Astrocyte (in vitro differentiated cells and primary cell): ENCODE results near the gene CTIF.

Source experiments
- EZH2 ChIP-seq: IDR thresholded peaks from 2 replicates; pipeline ENCODE4 v1.6.1; 2012; ENCODE audit warnings: mild to moderate bottlenecking, low read length, inconsistent platforms; ENCODE audit not compliant: insufficient read depth
- TF ChIP-seq, protein P1 (sequence below): IDR thresholded peaks from 2 replicates; pipeline ENCODE4 v1.5.1; 2011; ENCODE audit warnings: low read depth, mild to moderate bottlenecking, inconsistent platforms, low read length, moderate library complexity; ENCODE audit not compliant: insufficient read depth

DNA sequence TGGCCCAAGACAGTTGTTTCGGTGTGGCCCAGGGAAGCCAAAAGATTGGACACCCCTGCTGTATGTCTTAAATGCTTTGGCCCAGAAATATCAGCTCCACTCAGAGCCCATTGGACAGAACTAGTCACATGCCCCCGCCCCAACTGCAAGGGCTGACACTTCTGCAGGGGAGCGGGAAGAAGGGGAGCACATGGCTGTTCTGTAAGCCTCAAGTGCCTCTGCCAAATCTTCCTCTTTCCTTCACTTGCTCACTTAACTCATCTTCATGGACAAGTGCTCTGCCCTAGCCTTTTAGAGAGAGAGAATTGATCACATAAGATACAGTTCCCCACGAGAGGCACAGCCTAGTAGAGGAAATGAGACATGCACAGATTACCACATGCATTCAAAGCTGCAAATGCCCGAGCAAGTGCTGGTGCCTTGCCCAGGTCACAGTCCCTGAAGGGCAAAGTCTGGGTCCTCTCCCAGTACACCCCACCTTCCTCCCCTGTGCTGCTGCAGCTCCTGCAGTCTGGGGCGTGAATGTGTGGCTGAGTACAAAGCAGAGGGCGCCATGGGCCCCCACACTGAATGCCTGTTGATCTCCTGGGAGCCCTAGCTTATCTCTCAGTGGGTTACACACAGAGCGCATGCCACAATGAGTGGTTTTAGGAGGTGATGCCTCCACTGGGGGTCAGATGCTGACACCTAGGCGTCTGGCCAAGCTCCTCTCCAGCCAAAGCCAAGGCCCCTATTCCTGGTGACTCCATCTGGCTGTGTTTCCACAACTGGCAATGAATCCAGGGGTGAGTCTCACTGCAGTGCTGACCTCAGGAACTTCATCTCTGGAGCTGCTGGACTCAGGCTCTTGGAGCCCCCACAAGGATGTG, 135.3 kb downstream of the CTIF start:
- TF ChIP-seq, protein P1, sequence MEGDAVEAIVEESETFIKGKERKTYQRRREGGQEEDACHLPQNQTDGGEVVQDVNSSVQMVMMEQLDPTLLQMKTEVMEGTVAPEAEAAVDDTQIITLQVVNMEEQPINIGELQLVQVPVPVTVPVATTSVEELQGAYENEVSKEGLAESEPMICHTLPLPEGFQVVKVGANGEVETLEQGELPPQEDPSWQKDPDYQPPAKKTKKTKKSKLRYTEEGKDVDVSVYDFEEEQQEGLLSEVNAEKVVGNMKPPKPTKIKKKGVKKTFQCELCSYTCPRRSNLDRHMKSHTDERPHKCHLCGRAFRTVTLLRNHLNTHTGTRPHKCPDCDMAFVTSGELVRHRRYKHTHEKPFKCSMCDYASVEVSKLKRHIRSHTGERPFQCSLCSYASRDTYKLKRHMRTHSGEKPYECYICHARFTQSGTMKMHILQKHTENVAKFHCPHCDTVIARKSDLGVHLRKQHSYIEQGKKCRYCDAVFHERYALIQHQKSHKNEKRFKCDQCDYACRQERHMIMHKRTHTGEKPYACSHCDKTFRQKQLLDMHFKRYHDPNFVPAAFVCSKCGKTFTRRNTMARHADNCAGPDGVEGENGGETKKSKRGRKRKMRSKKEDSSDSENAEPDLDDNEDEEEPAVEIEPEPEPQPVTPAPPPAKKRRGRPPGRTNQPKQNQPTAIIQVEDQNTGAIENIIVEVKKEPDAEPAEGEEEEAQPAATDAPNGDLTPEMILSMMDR, result no peak
- no peak for TF ChIP-seq EZH2
